Bronchial epithelial cell (primary cell): ENCODE results near the gene KDM4C. TPM values are rescaled to one million over a fixed set of nuclear protein-coding genes. Genes with fewer than 3 reads are reported as not detected.

ENCODE experiments used
- DNase-seq: peaks from one replicate; pipeline ENCODE4 v3.0.0-alpha.2; 2010; ENCODE audit warnings: low read depth
- FAIRE-seq: peaks from 2 replicates; lab custom pipeline; 2011; peaks lifted over from hg19 to GRCh38; lab: Jason Lieb, UNC
- H3K27me3 ChIP-seq: 2 replicates; pipeline ENCODE4 v1.5.1; 2011; ENCODE audit warnings: low read length; ENCODE audit not compliant: control insufficient read depth, insufficient read depth
- H3K36me3 ChIP-seq: 2 replicates; pipeline ENCODE4 v1.5.1; 2011; ENCODE audit warnings: low read length; ENCODE audit not compliant: control insufficient read depth, insufficient read depth
- H3K4me3 ChIP-seq: 2 replicates; pipeline ENCODE4 v1.5.1; 2011; ENCODE audit warnings: mild to moderate bottlenecking, low read depth, low read length, control low read depth
- total RNA-seq: library from RNA; depleted of rRNA; stranded (reverse); fragments of >200 nt; gene quantifications from 2 replicates; pipeline ENCODE4 v1.2.1, GENCODE V29; 2014
- TF ChIP-seq, protein P1 (sequence below): IDR thresholded peaks from 2 replicates; pipeline ENCODE4 v1.5.1; 2011; ENCODE audit warnings: mild to moderate bottlenecking, moderate library complexity, low read length, control low read depth, inconsistent platforms; ENCODE audit not compliant: insufficient read depth, severe bottlenecking

KDM4C gene
- total RNA-seq, 1 donor from 2014 or later, result 36.6 TPM

- Histone ChIP-seq H3K36me3 (no peaks in the 10 kb centered on the region), H3K4me3 (no peak overlapping the region), H3K27me3 (no peaks in the 10 kb centered on the region)
- DNase-seq (no peak), FAIRE-seq (peak; percentile 68)
- TF ChIP-seq, protein P1, sequence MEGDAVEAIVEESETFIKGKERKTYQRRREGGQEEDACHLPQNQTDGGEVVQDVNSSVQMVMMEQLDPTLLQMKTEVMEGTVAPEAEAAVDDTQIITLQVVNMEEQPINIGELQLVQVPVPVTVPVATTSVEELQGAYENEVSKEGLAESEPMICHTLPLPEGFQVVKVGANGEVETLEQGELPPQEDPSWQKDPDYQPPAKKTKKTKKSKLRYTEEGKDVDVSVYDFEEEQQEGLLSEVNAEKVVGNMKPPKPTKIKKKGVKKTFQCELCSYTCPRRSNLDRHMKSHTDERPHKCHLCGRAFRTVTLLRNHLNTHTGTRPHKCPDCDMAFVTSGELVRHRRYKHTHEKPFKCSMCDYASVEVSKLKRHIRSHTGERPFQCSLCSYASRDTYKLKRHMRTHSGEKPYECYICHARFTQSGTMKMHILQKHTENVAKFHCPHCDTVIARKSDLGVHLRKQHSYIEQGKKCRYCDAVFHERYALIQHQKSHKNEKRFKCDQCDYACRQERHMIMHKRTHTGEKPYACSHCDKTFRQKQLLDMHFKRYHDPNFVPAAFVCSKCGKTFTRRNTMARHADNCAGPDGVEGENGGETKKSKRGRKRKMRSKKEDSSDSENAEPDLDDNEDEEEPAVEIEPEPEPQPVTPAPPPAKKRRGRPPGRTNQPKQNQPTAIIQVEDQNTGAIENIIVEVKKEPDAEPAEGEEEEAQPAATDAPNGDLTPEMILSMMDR, result no peak
Measured at GRCh38 chr9:6911901-6912638, 154.3 kb downstream of the KDM4C start.

DNA sequence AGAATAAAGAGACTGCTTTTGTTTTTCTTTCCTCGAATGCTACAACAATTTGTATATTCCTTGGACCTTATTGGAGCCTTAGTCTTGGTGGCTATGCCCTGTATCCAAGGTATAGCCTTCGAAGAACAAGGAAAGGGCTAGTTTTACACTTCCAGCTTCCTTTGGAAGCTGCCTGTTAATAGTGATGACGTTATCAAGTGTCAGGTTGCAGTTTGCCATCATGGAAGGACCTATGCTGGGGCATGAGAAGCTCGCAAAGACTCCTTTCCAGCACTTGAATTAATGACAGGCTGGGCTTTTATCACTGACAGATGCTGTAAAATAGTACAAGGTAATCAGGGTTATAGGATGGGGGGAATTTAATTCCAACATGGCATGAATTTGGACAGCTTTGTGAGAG, 157.9 kb downstream of the KDM4C start:
- TF ChIP-seq, protein P1, result no peak
- Histone ChIP-seq H3K36me3 (no peaks in the 10 kb centered on the region), H3K27me3 (no peaks in the 10 kb centered on the region), H3K4me3 (no peak overlapping the region)
- DNase-seq (no peak), FAIRE-seq (no peak)

- Histone ChIP-seq H3K36me3 (peaks cover 3% of the 10 kb centered on the region), H3K27me3 (no peaks in the 10 kb centered on the region), H3K4me3 (no peak overlapping the region)
- DNase-seq, result no peak
- FAIRE-seq, result no peak
- TF ChIP-seq, protein P1, result no peak
Measured at GRCh38 chr9:6917162-6917561, 159.4 kb downstream of the KDM4C start.

- no peak for FAIRE-seq
- TF ChIP-seq, protein P1, result no peak
- Histone ChIP-seq H3K27me3 (no peaks in the 10 kb centered on the region), H3K36me3 (peaks cover 3% of the 10 kb centered on the region), H3K4me3 (no peak overlapping the region)
- DNase-seq, result no peak
Measured at GRCh38 chr9:6920041-6920440, 162.3 kb downstream of the KDM4C start.

DNA sequence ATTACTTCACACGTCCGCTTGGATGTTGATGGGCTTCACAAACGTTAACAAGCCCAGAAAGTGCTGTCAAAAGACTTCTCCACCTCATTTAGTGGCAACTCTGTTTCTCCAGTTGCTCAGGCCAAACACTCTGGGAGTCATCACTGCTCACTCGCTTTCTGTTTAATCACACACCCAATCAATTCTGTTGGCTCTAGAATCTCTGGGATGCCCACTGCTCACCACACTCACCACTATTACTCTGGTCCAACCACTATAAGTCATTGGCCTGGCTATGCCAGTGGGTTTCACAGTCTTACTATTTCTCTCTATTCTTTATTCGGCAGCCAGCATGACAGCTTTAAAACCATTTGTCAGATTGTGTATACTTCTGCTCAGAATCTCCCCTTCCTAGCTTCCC, 163.5 kb downstream of the KDM4C start:
- H3K36me3 ChIP-seq, result peaks cover 3% of the 10 kb centered on the region
- H3K27me3 ChIP-seq, result no peaks in the 10 kb centered on the region
- no peak for DNase-seq
- H3K4me3 ChIP-seq, result no peak overlapping the region
- FAIRE-seq, result no peak
- TF ChIP-seq, protein P1, result no peak

GRCh38 chr9:6922124-6922676, 164.4 kb downstream of the KDM4C start:
- peak; percentile 22 for DNase-seq
- TF ChIP-seq, protein P1, result no peak
- H3K27me3 ChIP-seq, result no peaks in the 10 kb centered on the region
- H3K4me3 ChIP-seq, result no peak overlapping the region
- peaks cover 3% of the 10 kb centered on the region for H3K36me3 ChIP-seq
- FAIRE-seq, result no peak
